Activated CD8-positive, alpha-beta memory T cell treated with anti-CD3 and anti-CD28 coated beads, Interleukin-2, amount 10 ng/mL, durations not matched to agents 7 days and 5 days (primary cell): ENCODE measurements around the gene PDZD2. TPM values are rescaled to one million over a fixed set of nuclear protein-coding genes. Genes with fewer than 3 reads are reported as not detected.
A peak's percentile ranks its signal among the peaks of the same experiment; 100 is the strongest.
"Not testable (repeated sequence)": the region's sequence is repeated elsewhere in the genome, so short reads cannot be mapped to it uniquely, and the experiment has no call there.

ENCODE experiments used
- ATAC-seq: fragments of 150-1000 bp; cut with Tn5 transposase; one replicate; pipeline ENCODE4 v1.10.0; 2021; ENCODE audit warnings: moderate library complexity
- CTCF ChIA-PET: fragments of 350-600 bp; sonication (Branson Sonifier 250); formaldehyde crosslinking; loops from one replicate; lab custom pipeline; 2021; ENCODE audit warnings: antibody characterized with exemption; lab: Charles Lee
- DNase-seq: peaks from one replicate; pipeline ENCODE4 v3.0.0-alpha.2; 2020
- H3K27ac Mint-ChIP-seq: one replicate; pipeline ENCODE4 v1.8.0; 2021; ENCODE audit warnings: mild to moderate bottlenecking, mixed read lengths
- H3K27me3 Mint-ChIP-seq: one replicate; pipeline ENCODE4 v1.8.0; 2021; ENCODE audit warnings: mixed read lengths
- H3K36me3 Mint-ChIP-seq: one replicate; pipeline ENCODE4 v1.8.0; 2021; ENCODE audit warnings: mild to moderate bottlenecking, mixed read lengths
- H3K4me1 Mint-ChIP-seq: one replicate; pipeline ENCODE4 v1.8.0; 2021; ENCODE audit warnings: mixed read lengths
- H3K4me3 Mint-ChIP-seq: one replicate; pipeline ENCODE4 v1.8.0; 2021; ENCODE audit warnings: mild to moderate bottlenecking, moderate library complexity, mixed read lengths
- H3K9me3 Mint-ChIP-seq: one replicate; pipeline ENCODE4 v1.8.0; 2022; ENCODE audit warnings: low read depth, mixed read lengths
- total RNA-seq, 2 experiments: library from RNA; stranded (reverse); gene quantifications; one replicate each; pipeline ENCODE4 v1.2.3, GENCODE V29; 2021

PDZD2 gene
- total RNA-seq, 2 experiments from 2014 or later, result not detected

DNA sequence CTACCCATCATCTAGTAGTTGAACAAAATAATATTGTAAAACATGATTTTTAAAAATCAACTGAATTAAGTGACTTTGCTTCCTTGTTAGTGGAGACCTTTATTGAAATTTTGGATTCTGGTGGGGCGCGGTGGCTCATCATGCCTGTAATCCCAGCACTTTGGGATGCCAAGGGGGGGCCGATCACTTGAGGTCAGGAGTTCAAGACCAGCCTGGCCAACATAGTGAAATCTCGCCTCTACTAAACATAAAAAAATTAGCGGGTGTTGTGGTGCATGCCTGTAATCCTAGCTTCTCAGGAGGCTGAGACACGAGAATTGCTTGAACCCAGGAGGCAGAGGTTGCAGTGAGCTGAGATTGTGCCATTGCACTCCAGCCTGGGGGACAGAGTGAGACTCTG lies 439.9 kb downstream of the PDZD2 start:
- H3K4me1 Mint-ChIP-seq, H3K36me3 Mint-ChIP-seq, H3K4me3 Mint-ChIP-seq, H3K9me3 Mint-ChIP-seq, ATAC-seq, H3K27me3 Mint-ChIP-seq, H3K27ac Mint-ChIP-seq: not testable (repeated sequence)
- CTCF ChIA-PET, result interaction anchor here (0.6 kb wide), 1 partner anchor 267 kb away, joined by 4 read pairs; no protein-coding TSS in a partner anchor
- DNase-seq, result peak; percentile 8

DNA sequence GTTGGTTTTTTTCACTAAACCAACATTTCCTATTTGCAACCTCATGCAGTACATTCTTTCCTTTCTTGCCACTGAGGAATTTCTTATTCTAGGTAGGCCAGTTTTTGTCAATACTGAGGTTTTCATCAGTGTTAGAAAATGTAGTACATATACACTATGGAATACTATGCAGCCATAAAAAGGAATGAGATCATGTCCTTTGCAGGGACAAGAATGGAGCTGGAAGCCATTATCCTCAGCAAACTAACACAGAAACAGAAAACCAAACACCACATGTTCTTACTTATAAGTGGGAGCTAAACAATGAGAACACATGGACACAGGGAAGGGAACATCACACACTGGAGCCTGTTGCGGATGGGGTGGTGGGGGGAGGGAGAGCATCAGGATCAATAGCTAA lies 441.6 kb downstream of the PDZD2 start:
- not testable (repeated sequence) for ATAC-seq, H3K27me3 Mint-ChIP-seq, H3K27ac Mint-ChIP-seq, H3K36me3 Mint-ChIP-seq, H3K9me3 Mint-ChIP-seq, DNase-seq, H3K4me3 Mint-ChIP-seq, H3K4me1 Mint-ChIP-seq
- CTCF ChIA-PET, result interaction anchor here (0.7 kb wide), 1 partner anchor 13 kb away, joined by 4 read pairs; no protein-coding TSS in a partner anchor

DNA sequence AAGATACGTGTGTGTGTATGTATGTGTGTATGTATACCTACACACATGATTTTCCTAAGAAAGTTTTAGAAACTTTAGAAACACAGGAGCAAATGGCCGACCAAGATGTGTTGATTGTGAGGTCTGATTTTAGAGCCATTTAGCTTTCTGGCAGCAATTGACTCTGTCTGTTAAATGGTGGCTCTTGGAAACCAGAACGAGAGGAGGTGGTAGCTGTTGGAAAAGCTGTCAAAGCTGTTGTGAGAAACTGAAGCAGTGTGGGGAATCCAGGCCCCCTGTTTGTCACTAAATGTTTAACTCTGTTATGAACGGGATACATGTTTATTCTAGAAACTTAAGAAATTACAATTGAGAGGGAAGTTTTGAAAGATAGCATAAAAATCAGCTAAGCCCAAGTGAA lies 443.8 kb downstream of the PDZD2 start:
- DNase-seq (no peak), ATAC-seq (no peak)
- Mint-ChIP-seq H3K9me3 (no peaks in the 10 kb centered on the region), H3K36me3 (no peaks in the 10 kb centered on the region), H3K4me1 (no peaks in the 10 kb centered on the region), H3K27me3 (no peaks in the 10 kb centered on the region), H3K27ac (no peak overlapping the region), H3K4me3 (no peak overlapping the region)
- CTCF ChIA-PET, result no interaction called here

DNA sequence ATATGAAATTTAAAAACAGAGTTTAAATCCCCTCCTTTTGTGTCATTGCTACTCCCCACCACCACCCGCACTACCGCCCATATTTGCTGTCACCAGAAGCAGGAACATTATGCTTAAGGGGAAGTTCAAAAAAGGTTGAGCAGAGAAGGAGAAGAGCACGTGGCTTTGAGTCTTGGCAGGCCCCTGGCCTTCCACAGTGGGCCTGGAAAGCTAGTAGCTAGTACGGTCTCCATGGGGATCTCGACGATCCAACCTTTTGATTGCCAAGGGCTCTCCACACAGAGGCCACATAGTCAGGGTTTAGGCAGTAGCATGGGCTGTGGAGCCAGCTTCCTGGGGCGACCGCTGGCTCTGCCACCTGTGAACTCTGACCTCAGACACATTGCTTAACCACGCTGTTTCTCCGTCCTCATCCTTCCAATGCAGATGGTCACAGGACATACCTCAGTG lies 445.1 kb downstream of the PDZD2 start:
- CTCF ChIA-PET, result interaction anchor here (0.9 kb wide), 1 partner anchor 9 kb away, joined by 4 read pairs; no protein-coding TSS in a partner anchor
- Mint-ChIP-seq H3K9me3 (no peaks in the 10 kb centered on the region), H3K36me3 (no peaks in the 10 kb centered on the region), H3K27ac (no peak overlapping the region), H3K4me1 (no peaks in the 10 kb centered on the region), H3K4me3 (no peak overlapping the region), H3K27me3 (no peaks in the 10 kb centered on the region)
- peak; percentile 28 for DNase-seq
- ATAC-seq, result no peak

DNA sequence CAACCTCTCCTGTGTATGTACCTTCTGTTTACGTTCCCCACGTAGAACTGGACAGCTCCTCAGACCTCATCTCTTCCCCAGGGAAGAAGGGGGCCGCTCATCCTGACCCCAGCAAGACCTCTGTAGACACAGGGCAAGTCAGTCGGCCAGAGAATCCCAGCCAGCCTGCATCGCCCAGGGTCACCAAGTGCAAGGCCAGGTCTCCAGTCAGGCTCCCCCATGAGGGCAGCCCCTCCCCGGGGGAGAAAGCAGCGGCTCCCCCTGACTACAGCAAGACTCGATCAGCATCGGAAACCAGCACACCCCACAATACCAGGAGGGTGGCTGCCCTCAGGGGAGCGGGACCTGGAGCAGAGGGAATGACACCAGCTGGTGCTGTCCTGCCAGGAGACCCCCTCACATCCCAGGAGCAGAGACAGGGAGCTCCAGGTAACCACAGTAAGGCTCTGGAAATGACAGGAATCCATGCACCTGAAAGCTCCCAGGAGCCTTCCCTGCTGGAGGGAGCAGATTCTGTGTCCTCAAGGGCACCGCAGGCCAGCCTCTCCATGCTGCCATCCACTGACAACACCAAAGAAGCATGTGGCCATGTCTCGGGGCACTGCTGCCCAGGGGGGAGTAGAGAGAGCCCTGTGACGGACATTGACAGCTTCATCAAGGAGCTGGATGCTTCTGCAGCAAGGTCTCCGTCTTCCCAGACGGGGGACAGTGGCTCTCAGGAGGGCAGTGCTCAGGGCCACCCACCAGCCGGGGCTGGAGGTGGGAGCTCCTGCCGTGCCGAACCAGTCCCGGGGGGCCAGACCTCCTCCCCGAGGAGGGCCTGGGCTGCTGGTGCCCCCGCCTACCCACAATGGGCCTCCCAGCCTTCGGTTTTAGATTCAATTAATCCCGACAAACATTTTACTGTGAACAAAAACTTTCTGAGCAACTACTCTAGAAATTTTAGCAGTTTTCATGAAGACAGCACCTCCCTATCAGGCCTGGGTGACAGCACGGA lies 448.5 kb downstream of the PDZD2 start:
- CTCF ChIA-PET, result interaction anchor here (1.1 kb wide), 1 partner anchor 242 kb away, joined by 3 read pairs; no protein-coding TSS in a partner anchor
- Mint-ChIP-seq H3K4me3 (no peak overlapping the region), H3K27ac (no peak overlapping the region), H3K36me3 (no peaks in the 10 kb centered on the region), H3K4me1 (no peaks in the 10 kb centered on the region), H3K27me3 (no peaks in the 10 kb centered on the region), H3K9me3 (no peaks in the 10 kb centered on the region)
- DNase-seq, result peak; percentile 25
- ATAC-seq, result no peak

DNA sequence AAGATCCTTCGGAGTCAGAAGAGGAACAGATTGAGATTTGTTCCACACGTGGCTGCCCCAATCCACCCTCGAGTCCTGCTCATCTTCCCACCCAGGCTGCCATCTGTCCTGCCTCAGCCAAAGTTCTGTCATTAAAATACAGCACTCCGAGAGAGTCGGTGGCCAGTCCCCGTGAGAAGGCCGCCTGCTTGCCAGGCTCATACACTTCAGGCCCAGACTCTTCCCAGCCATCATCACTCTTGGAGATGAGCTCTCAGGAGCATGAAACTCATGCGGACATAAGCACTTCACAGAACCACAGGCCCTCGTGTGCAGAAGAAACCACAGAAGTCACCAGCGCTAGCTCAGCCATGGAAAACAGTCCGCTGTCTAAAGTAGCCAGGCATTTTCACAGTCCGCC lies 449.3 kb downstream of the PDZD2 start:
- H3K27ac Mint-ChIP-seq, result no peak overlapping the region
- H3K36me3 Mint-ChIP-seq, result no peaks in the 10 kb centered on the region
- no peak overlapping the region for H3K4me3 Mint-ChIP-seq
- ATAC-seq (no peak), DNase-seq (peak; percentile 23)
- H3K27me3 Mint-ChIP-seq, result no peaks in the 10 kb centered on the region
- CTCF ChIA-PET, result no interaction called here
- H3K4me1 Mint-ChIP-seq, result peaks cover 4% of the 10 kb centered on the region
- no peaks in the 10 kb centered on the region for H3K9me3 Mint-ChIP-seq

DNA sequence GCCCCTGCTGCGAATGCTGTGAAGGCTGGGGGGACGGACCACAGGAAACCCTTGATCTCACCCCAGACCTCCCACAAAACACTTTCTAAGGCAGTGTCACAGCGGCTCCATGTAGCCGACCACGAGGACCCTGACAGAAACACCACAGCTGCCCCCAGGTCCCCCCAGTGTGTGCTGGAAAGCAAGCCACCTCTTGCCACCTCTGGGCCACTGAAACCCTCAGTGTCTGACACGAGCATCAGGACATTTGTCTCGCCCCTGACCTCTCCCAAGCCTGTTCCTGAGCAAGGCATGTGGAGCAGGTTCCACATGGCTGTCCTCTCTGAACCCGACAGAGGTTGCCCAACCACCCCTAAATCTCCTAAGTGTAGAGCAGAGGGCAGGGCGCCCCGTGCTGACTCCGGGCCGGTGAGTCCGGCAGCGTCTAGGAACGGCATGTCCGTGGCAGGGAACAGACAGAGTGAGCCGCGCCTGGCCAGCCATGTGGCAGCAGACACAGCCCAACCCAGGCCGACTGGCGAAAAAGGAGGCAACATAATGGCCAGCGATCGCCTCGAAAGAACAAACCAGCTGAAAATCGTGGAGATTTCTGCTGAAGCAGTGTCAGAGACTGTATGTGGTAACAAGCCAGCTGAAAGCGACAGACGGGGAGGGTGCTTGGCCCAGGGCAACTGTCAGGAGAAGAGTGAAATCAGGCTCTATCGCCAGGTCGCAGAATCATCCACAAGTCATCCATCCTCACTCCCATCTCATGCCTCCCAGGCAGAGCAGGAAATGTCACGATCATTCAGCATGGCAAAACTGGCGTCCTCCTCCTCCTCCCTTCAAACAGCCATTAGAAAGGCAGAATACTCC lies 450.4 kb downstream of the PDZD2 start:
- DNase-seq (peak; percentile 33), ATAC-seq (no peak)
- Mint-ChIP-seq H3K4me1 (peaks cover 6% of the 10 kb centered on the region), H3K27ac (no peak overlapping the region), H3K36me3 (no peaks in the 10 kb centered on the region), H3K4me3 (no peak overlapping the region), H3K9me3 (no peaks in the 10 kb centered on the region), H3K27me3 (no peaks in the 10 kb centered on the region)
- CTCF ChIA-PET, result no interaction called here

DNA sequence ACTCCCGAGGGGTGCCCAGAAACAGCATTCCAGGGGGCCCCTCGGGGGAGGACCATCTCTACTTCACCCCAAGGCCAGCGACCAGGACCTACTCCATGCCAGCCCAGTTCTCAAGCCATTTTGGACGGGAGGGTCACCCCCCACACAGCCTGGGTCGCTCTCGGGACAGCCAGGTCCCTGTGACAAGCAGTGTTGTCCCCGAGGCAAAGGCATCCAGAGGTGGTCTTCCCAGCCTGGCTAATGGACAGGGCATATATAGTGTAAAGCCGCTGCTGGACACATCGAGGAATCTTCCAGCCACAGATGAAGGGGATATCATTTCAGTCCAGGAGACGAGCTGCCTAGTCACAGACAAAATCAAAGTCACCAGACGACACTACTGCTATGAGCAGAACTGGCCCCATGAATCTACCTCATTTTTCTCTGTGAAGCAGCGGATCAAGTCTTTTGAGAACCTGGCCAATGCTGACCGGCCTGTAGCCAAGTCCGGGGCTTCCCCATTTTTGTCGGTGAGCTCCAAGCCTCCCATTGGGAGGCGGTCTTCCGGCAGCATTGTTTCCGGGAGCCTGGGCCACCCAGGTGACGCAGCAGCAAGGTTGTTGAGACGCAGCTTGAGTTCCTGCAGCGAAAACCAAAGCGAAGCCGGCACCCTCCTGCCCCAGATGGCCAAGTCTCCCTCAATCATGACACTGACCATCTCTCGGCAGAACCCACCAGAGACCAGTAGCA lies 451.3 kb downstream of the PDZD2 start:
- no peak for ATAC-seq
- no peak overlapping the region for H3K27ac Mint-ChIP-seq
- H3K36me3 Mint-ChIP-seq, result no peaks in the 10 kb centered on the region
- H3K4me1 Mint-ChIP-seq, result peaks cover 6% of the 10 kb centered on the region
- CTCF ChIA-PET, result interaction anchor here (0.9 kb wide), 1 partner anchor 13 kb away, joined by 3 read pairs; no protein-coding TSS in a partner anchor
- DNase-seq, result peak; percentile 27
- no peaks in the 10 kb centered on the region for H3K27me3 Mint-ChIP-seq
- H3K9me3 Mint-ChIP-seq, result no peaks in the 10 kb centered on the region
- no peak overlapping the region for H3K4me3 Mint-ChIP-seq

DNA sequence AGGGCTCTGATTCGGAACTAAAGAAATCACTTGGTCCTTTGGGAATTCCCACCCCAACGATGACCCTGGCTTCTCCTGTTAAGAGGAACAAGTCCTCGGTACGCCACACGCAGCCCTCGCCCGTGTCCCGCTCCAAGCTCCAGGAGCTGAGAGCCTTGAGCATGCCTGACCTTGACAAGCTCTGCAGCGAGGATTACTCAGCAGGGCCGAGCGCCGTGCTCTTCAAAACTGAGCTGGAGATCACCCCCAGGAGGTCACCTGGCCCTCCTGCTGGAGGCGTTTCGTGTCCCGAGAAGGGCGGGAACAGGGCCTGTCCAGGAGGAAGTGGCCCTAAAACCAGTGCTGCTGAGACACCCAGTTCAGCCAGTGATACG lies 451.8 kb downstream of the PDZD2 start:
- Mint-ChIP-seq H3K27me3 (no peaks in the 10 kb centered on the region), H3K4me3 (no peak overlapping the region), H3K4me1 (peaks cover 6% of the 10 kb centered on the region), H3K9me3 (no peaks in the 10 kb centered on the region), H3K36me3 (no peaks in the 10 kb centered on the region), H3K27ac (no peak overlapping the region)
- DNase-seq (peak; percentile 35), ATAC-seq (no peak)
- CTCF ChIA-PET, result interaction anchor here (0.9 kb wide), 1 partner anchor 14 kb away, joined by 3 read pairs; no protein-coding TSS in a partner anchor

DNA sequence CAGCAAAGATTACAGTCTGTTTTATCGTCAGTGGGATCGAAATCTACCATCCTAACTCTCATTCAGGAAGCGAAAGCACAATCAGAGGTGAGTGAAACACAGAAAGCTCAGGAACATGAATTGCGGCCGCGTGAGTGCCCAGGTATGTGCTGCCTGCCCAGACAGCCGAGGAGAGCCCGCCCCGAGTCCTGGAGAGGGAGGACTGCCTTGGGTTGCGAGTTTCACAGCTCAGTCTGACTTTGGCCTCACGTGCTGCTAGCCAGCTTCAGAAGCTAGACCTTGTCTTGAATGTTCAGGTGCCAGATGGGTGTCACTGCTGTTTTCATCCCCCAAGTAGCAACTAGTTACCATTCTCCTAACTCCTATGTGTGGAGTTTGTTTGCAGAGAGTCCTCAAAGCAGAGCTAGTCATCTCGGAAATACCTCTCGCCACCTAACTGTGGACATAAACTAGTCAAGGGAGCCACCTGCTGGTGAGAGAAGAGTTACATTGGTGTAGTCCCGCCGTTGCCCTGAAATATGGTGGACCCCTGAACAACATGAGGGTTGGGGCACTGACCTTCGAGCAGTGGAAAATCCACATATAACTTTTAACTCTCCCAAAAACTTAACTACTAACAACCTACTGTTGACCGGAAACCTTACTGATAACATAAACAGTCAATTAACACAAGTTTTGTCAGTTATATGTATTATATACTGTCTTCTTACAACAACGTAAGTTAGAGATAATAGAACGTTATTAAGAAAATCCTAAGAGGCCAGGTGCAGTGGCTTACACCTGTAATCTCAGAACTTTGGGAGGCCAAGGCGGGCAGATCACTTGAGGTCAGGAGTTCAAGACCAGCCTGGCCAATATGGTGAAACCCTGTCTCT lies 454.2 kb downstream of the PDZD2 start:
- Mint-ChIP-seq H3K27ac (no peak overlapping the region), H3K9me3 (no peaks in the 10 kb centered on the region), H3K4me1 (peaks cover 6% of the 10 kb centered on the region), H3K36me3 (peaks cover 2% of the 10 kb centered on the region), H3K27me3 (no peaks in the 10 kb centered on the region), H3K4me3 (no peak overlapping the region)
- DNase-seq, result peak; percentile 78
- ATAC-seq, result peak; percentile 93
- CTCF ChIA-PET, result interaction anchor here (0.7 to 2.4 kb wide), 21 partner anchors 9 to 562 kb away, joined by 3 to 21 read pairs (median 4); partner anchors contain the start of genes C5orf22, DROSHA and GOLPH3

DNA sequence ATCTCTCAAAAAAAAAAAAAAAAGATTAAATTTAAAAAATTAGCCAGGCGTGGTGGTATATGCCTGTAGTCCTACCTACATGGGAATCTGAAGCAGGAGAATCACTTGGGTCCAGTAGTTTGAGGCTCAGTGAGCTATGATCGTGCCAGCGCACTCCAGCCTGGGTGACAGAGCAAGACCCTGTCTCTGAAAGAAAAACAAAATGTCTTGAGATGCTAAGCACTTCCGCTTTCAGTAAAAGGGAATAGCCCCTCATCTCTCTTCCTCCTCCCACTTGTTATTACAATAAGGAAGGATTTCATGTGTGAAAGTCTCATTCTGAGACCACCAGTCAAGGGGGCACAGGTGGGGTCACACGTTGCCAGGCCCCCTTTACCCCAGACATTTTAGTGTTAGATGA lies 455.8 kb downstream of the PDZD2 start:
- ATAC-seq (no peak), DNase-seq (peak; percentile 15)
- H3K36me3 Mint-ChIP-seq, result peaks cover 2% of the 10 kb centered on the region
- H3K4me1 Mint-ChIP-seq, result peaks cover 6% of the 10 kb centered on the region
- H3K4me3 Mint-ChIP-seq, result no peak overlapping the region
- H3K9me3 Mint-ChIP-seq, result no peaks in the 10 kb centered on the region
- H3K27ac Mint-ChIP-seq, result no peak overlapping the region
- CTCF ChIA-PET, result no interaction called here
- no peaks in the 10 kb centered on the region for H3K27me3 Mint-ChIP-seq

DNA sequence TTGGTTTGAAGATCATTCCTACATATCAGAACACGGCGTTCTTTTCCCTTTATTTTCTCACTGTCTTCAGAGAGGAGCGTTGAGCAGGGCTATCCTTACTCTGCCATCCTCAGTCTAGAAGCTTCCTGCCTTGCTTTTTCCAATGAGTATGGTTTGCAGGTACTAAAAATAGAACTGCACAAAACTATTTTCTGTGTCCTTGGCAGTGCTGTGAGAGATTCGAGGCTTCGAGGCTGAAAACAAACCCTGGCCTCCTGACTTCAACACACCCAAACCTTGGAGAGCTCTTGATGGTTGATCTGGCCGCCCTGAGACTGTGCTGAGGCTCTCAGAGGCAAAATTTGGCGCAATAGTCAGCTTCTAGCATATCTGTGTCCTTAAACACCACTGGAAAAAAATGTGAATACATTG lies 456.3 kb downstream of the PDZD2 start:
- H3K4me3 Mint-ChIP-seq, result no peak overlapping the region
- no peaks in the 10 kb centered on the region for H3K9me3 Mint-ChIP-seq
- no peak overlapping the region for H3K27ac Mint-ChIP-seq
- peak; percentile 19 for DNase-seq
- H3K36me3 Mint-ChIP-seq, result peaks cover 2% of the 10 kb centered on the region
- ATAC-seq, result no peak
- peaks cover 6% of the 10 kb centered on the region for H3K4me1 Mint-ChIP-seq
- CTCF ChIA-PET, result interaction anchor here (0.7 kb wide), 1 partner anchor 29 kb away, joined by 3 read pairs; no protein-coding TSS in a partner anchor
- H3K27me3 Mint-ChIP-seq, result no peaks in the 10 kb centered on the region
